ENCODE results near the gene RIGI. TPM values are rescaled to one million over a fixed set of nuclear protein-coding genes. Genes with fewer than 3 reads are reported as not detected.

The RIGI gene
- total and polyA plus RNA-seq, 9 of the 15 experiments (the other 6 are each of a cell fraction or from before 2014, with no cell fraction given) = 0.27 to 1.1 (median 0.54) TPM

- TF ChIP-seq RAD51 (IDR thresholded peaks at IDR 0.05; ENCODE audit: borderline replicate concordance, low read depth) (peak; percentile 96), KLF13 (tag; IDR thresholded peaks at IDR 0.05; ENCODE audit: borderline replicate concordance, low read depth) (peak; percentile 62), NFIC (IDR thresholded peaks at IDR 0.05) (0 out of 2 replicates have a peak, but pooled peaks have one; percentile 15), ZBTB7A (IDR thresholded peaks at IDR 0.05; ENCODE audit: borderline replicate concordance, control insufficient read depth, low read depth, low read length) (peak; percentile 56; the same call in 1 of the 2 replicates), TFE3 (CRISPR knock-in tag; IDR thresholded peaks at IDR 0.05) (peak; percentile 98), SMAD4 (CRISPR knock-in tag; conservative IDR thresholded peaks at IDR 0.05) (0 out of 2 replicates have a peak, but pooled peaks have one; percentile 34), HMGN3 (IDR thresholded peaks at IDR 0.05; ENCODE audit: borderline replicate concordance, extremely low read depth, insufficient read length, low read depth, low read length) (peak; percentile 70), NBN (IDR thresholded peaks at IDR 0.05; ENCODE audit: low read depth) (0 out of 2 replicates have a peak, but pooled peaks have one; percentile 44), ARID1B (IDR thresholded peaks at IDR 0.05) (peak; percentile 16; the same call in 1 of the 2 replicates), E2F8 (IDR thresholded peaks at IDR 0.05; ENCODE audit: low read depth, partially characterized antibody) (peak; percentile 77), EGR1 (conservative IDR thresholded peaks at IDR 0.05) (peak; percentile 97), CCNT2 (IDR thresholded peaks at IDR 0.05; ENCODE audit: borderline replicate concordance, extremely low read depth, insufficient read length, low read depth, low read length) (peak; percentile 30), RB1 (IDR thresholded peaks at IDR 0.05; ENCODE audit: low read depth) (peak; percentile 53; the same call in 1 of the 2 replicates), TBP (optimal IDR thresholded peaks at IDR 0.05; ENCODE audit: low read depth, low read length) (peak; percentile 95), ARID2 (IDR thresholded peaks at IDR 0.05) (no peak), KDM5B (IDR thresholded peaks at IDR 0.05; ENCODE audit: insufficient replicate concordance, low read depth, low read length) (peak; percentile 73), KDM4B (IDR thresholded peaks at IDR 0.05; ENCODE audit: borderline replicate concordance in 2 of 2, low read depth in 1 of 2) (no peak), JUNB (CRISPR knock-in tag; conservative IDR thresholded peaks at IDR 0.05) (no peak)
These were observed 26.3 kb upstream of the RIGI start, which contains the start of the genes SMIM27 and TOPORS (continued) for GRCh38 chr9:32552172-32552872.
